Type B pancreatic cell (in vitro differentiated cells): ENCODE results near the gene NUP98. TPM values are rescaled to one million over a fixed set of nuclear protein-coding genes. Genes with fewer than 3 reads are reported as not detected.
"Not testable (repeated sequence)": the region's sequence is repeated elsewhere in the genome, so short reads cannot be mapped to it uniquely, and the experiment has no call there.

Experiments
- DNase-seq: peaks from one replicate; pipeline ENCODE4 v3.0.0; 2021; ENCODE audit warnings: mixed read lengths; ENCODE audit not compliant: unreplicated experiment; ENCODE audit errors: extremely low spot score
- H3K27ac Mint-ChIP-seq: 2 replicates; pipeline ENCODE4 v1.8.0; 2021; ENCODE audit warnings: mild to moderate bottlenecking, mixed read lengths
- H3K27me3 Mint-ChIP-seq: 2 replicates; pipeline ENCODE4 v1.8.0; 2021; ENCODE audit warnings: mixed read lengths
- H3K36me3 Mint-ChIP-seq: 2 replicates; pipeline ENCODE4 v1.8.0; 2021; ENCODE audit warnings: mixed read lengths
- H3K4me1 Mint-ChIP-seq: one replicate; pipeline ENCODE4 v1.8.0; 2021; ENCODE audit warnings: mixed read lengths; ENCODE audit not compliant: unreplicated experiment
- H3K4me3 Mint-ChIP-seq: 2 replicates; pipeline ENCODE4 v1.8.0; 2021; ENCODE audit warnings: mild to moderate bottlenecking, mixed read lengths
- H3K9me3 Mint-ChIP-seq: 2 replicates; pipeline ENCODE4 v1.8.0; 2021; ENCODE audit warnings: mixed read lengths
- CTCF ChIP-seq: fragments of 200-600 bp; sonication (generic); conservative IDR thresholded peaks from 2 replicates; pipeline ENCODE4 v1.5.0; 2021; ENCODE audit warnings: antibody characterized with exemption, mild to moderate bottlenecking
- total RNA-seq: library from RNA; stranded (reverse); gene quantifications from 2 replicates; pipeline ENCODE4 v1.2.1, GENCODE V29; 2021; ENCODE audit warnings: low replicate concordance

NUP98 gene
- total RNA-seq, 1 donor from 2014 or later, result 74.6 TPM

DNA sequence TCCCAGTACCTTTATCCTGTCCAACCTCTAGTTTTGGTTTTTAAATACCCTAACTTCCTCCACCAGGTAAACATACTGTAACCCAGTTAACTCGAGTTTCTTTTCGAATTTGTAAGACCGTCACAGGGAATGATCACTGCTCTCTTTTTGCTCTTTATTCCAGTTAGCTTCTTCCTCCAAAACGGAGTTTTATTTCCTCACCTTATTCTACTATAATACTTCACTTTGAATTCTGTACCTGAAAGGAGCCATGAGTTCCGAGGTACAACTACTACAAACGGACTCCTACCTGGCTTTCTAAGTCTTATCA, 1.4 kb downstream of the NUP98 start:
- no peak for DNase-seq
- no peaks in the 10 kb centered on the region for H3K27me3 Mint-ChIP-seq
- peak overlapping the region; percentile 99 for H3K27ac Mint-ChIP-seq
- H3K4me1 Mint-ChIP-seq, result peaks cover 21% of the 10 kb centered on the region
- H3K36me3 Mint-ChIP-seq, result peaks cover 18% of the 10 kb centered on the region
- no peaks in the 10 kb centered on the region for H3K9me3 Mint-ChIP-seq
- no peak for TF ChIP-seq CTCF
- H3K4me3 Mint-ChIP-seq, result peak overlapping the region; percentile 95

GRCh38 chr11:3795131-3796001, 2.0 kb downstream of the NUP98 start:
- Mint-ChIP-seq H3K36me3 (peaks cover 18% of the 10 kb centered on the region), H3K27me3 (no peaks in the 10 kb centered on the region), H3K4me3 (peak overlapping the region; percentile 95), H3K9me3 (no peaks in the 10 kb centered on the region), H3K4me1 (peaks cover 21% of the 10 kb centered on the region), H3K27ac (peak overlapping the region; percentile 99)
- no peak for TF ChIP-seq CTCF
- no peak for DNase-seq

GRCh38 chr11:3794387-3794786, 3.0 kb downstream of the NUP98 start:
- DNase-seq, H3K4me3 Mint-ChIP-seq: not testable (repeated sequence)
- peak overlapping the region; percentile 31 for H3K27ac Mint-ChIP-seq

GRCh38 chr11:3786781-3787428, 10.4 kb downstream of the NUP98 start:
- TF ChIP-seq CTCF, result no peak
- H3K27me3 Mint-ChIP-seq, result no peaks in the 10 kb centered on the region
- H3K4me1 Mint-ChIP-seq, result peaks cover 6% of the 10 kb centered on the region
- H3K36me3 Mint-ChIP-seq, result peaks cover 15% of the 10 kb centered on the region
- no peak overlapping the region for H3K27ac Mint-ChIP-seq
- no peak overlapping the region for H3K4me3 Mint-ChIP-seq
- DNase-seq, result no peak
- no peaks in the 10 kb centered on the region for H3K9me3 Mint-ChIP-seq

More at GRCh38 chr11:3794387-3794786, 3.0 kb downstream of the NUP98 start:
- H3K27me3 Mint-ChIP-seq, H3K9me3 Mint-ChIP-seq: not testable (repeated sequence)
- H3K4me1 Mint-ChIP-seq, result peaks cover 21% of the 10 kb centered on the region
- H3K36me3 Mint-ChIP-seq, result peaks cover 18% of the 10 kb centered on the region

- H3K27ac Mint-ChIP-seq, result no peak overlapping the region
Observed at GRCh38 chr11:3783611-3784010, 13.7 kb downstream of the NUP98 start.

More at GRCh38 chr11:3783611-3784010, 13.7 kb downstream of the NUP98 start:
- H3K4me3 Mint-ChIP-seq, result no peak overlapping the region
- H3K27me3 Mint-ChIP-seq, result no peaks in the 10 kb centered on the region
- no peaks in the 10 kb centered on the region for H3K9me3 Mint-ChIP-seq
- no peak for TF ChIP-seq CTCF
- H3K4me1 Mint-ChIP-seq, result peaks cover 10% of the 10 kb centered on the region
- peaks cover 18% of the 10 kb centered on the region for H3K36me3 Mint-ChIP-seq
- no peak for DNase-seq
